A549 (cell line): ENCODE data around the gene SRGAP1. TPM values are rescaled to one million over a fixed set of nuclear protein-coding genes. Genes with fewer than 3 reads are reported as not detected.

Experiments used
- ATAC-seq, 2 experiments: fragments of 200-7000 bp in 1 of 2; fragments of >200 bp in 1 of 2; cut with Nextera tagmentation in 1 of 2; cut with Tn5 transposase in 1 of 2; 3 replicates each; pipeline versions ENCODE4 v1.8.0 to v1.9.1; 2018 to 2020; ENCODE audit warnings: mild to moderate bottlenecking in 1 of 2, moderate library complexity in 1 of 2
- CTCF ChIA-PET: fragments of 300-600 bp; sonication (Branson Sonifier 250); formaldehyde crosslinking; extraction: SDS; loops from one replicate; lab custom pipeline; 2021; ENCODE audit warnings: antibody characterized with exemption, inconsistent platforms; lab: Yijun Ruan, JAX
- POLR2A ChIA-PET: fragments of 350-600 bp; formaldehyde crosslinking; extraction: SDS; loops from one replicate; lab custom pipeline; 2021; ENCODE audit warnings: antibody characterized with exemption, inconsistent platforms; lab: Yijun Ruan, JAX
- DNase-seq, 2 experiments: peaks; one replicate each; pipeline versions ENCODE4 v3.0.0 to v3.0.0-alpha.2; 2011 to 2016; ENCODE audit warnings: low read depth in 1 of 2, low spot score in 1 of 2
- FAIRE-seq: peaks from 2 replicates; lab custom pipeline; 2011; peaks lifted over from hg19 to GRCh38; lab: Jason Lieb, UNC
- H3K27ac ChIP-seq, 2 experiments: fragments of >200 bp; sonication (Bioruptor Twin); formaldehyde crosslinking; 3 replicates each; pipeline ENCODE4 v1.5.1; 2016 to 2017
- H3K4me1 ChIP-seq: fragments of >200 bp; sonication (Bioruptor Twin); formaldehyde crosslinking; 3 replicates; pipeline ENCODE4 v1.6.1; 2016
- H3K4me2 ChIP-seq: fragments of >200 bp; sonication (Bioruptor Twin); formaldehyde crosslinking; 3 replicates; pipeline ENCODE4 v1.6.1; 2016
- H3K4me3 ChIP-seq: fragments of >200 bp; sonication (Bioruptor Twin); formaldehyde crosslinking; 3 replicates; pipeline ENCODE4 v1.5.1; 2016
- H3K9me3 ChIP-seq: fragments of >200 bp; sonication (Bioruptor Twin); formaldehyde crosslinking; 3 replicates; pipeline ENCODE4 v1.6.1; 2016
- BHLHE40 ChIP-seq: IDR thresholded peaks from 2 replicates; pipeline ENCODE4 v1.6.1; 2012; ENCODE audit warnings: low read depth, low read length, inconsistent platforms
- CBX2 ChIP-seq: fragments of 200-600 bp; sonication (generic); IDR thresholded peaks from 2 replicates; pipeline ENCODE4 v1.6.1; 2016; ENCODE audit warnings: low read depth, mild to moderate bottlenecking, borderline replicate concordance
- CEBPB ChIP-seq, 2 experiments: fragments of >200 bp in 1 of 2; sonication (Bioruptor Twin) in 1 of 2; formaldehyde crosslinking in 1 of 2; IDR thresholded peaks; 2 replicates each; pipeline ENCODE4 v1.6.1; 2012 to 2016
- EP300 ChIP-seq, 2 experiments: fragments of >200 bp; sonication (Bioruptor Twin); formaldehyde crosslinking; IDR thresholded peaks; 2 replicates in 1 of 2; 3 replicates in 1 of 2; pipeline ENCODE4 v1.6.1; 2016 to 2017
- FOSB ChIP-seq: fragments of 250-450 bp; sonication (Bioruptor Pico); IDR thresholded peaks from 2 replicates; pipeline ENCODE4 v1.5.0; 2020; ENCODE audit warnings: mild to moderate bottlenecking, moderate library complexity
- FOXS1 ChIP-seq: fragments of 250-450 bp; sonication (Bioruptor Pico); IDR thresholded peaks from 2 replicates; pipeline ENCODE4 v1.5.0; 2020; ENCODE audit warnings: mild to moderate bottlenecking, moderate library complexity
- GATA3 ChIP-seq: IDR thresholded peaks from 2 replicates; pipeline ENCODE4 v1.6.1; 2012; ENCODE audit warnings: borderline replicate concordance
- HDAC2 ChIP-seq: fragments of 200-600 bp; sonication (generic); IDR thresholded peaks from 2 replicates; pipeline ENCODE4 v1.6.1; 2016
- HOXB13 ChIP-seq: fragments of 250-450 bp; sonication (Bioruptor Pico); IDR thresholded peaks from 2 replicates; pipeline ENCODE4 v1.5.0; 2020; ENCODE audit warnings: low read depth, mild to moderate bottlenecking, moderate library complexity
- HOXB5 ChIP-seq: fragments of 250-450 bp; sonication (Bioruptor Pico); IDR thresholded peaks from 2 replicates; pipeline ENCODE4 v1.5.0; 2020; ENCODE audit warnings: mild to moderate bottlenecking, moderate library complexity
- JUN ChIP-seq, 2 experiments: fragments of >200 bp; sonication (Bioruptor Twin); formaldehyde crosslinking; IDR thresholded peaks; 2 replicates in 1 of 2; 3 replicates in 1 of 2; pipeline ENCODE4 v1.6.1; 2016 to 2017
- KDM1A ChIP-seq: fragments of 200-600 bp; sonication (generic); IDR thresholded peaks from 2 replicates; pipeline ENCODE4 v1.6.1; 2016; ENCODE audit warnings: low read depth, mild to moderate bottlenecking
- KDM5A ChIP-seq: fragments of 200-600 bp; sonication (generic); IDR thresholded peaks from 2 replicates; pipeline ENCODE4 v1.6.1; 2016; ENCODE audit warnings: antibody characterized with exemption, mild to moderate bottlenecking
- MAFK ChIP-seq: fragments of 450-650 bp; IDR thresholded peaks from 2 replicates; pipeline ENCODE4 v1.6.1; 2014; ENCODE audit not compliant: partially characterized antibody
- MAZ ChIP-seq: fragments of 150-350 bp; IDR thresholded peaks from 2 replicates; pipeline ENCODE4 v1.6.1; 2014; ENCODE audit warnings: antibody characterized with exemption, low read depth, low read length, borderline replicate concordance
- NPAS2 ChIP-seq: fragments of 250-450 bp; sonication (Bioruptor Pico); IDR thresholded peaks from 2 replicates; pipeline ENCODE4 v1.8.0; 2022; ENCODE audit warnings: mild to moderate bottlenecking, moderate library complexity, borderline replicate concordance
- NR3C1 ChIP-seq: fragments of >200 bp; sonication (Bioruptor Twin); formaldehyde crosslinking; IDR thresholded peaks from 3 replicates; pipeline ENCODE4 v1.6.1; 2017
- PHF8 ChIP-seq: fragments of 200-600 bp; sonication (generic); IDR thresholded peaks from 2 replicates; pipeline ENCODE4 v1.6.1; 2016; ENCODE audit warnings: low read depth, mild to moderate bottlenecking, antibody characterized with exemption, moderate library complexity, borderline replicate concordance
- POLR2A ChIP-seq: IDR thresholded peaks from 2 replicates; pipeline ENCODE4 v1.6.1; 2012; ENCODE audit warnings: mild to moderate bottlenecking, low read length
- RARB ChIP-seq: fragments of 250-450 bp; sonication (Bioruptor Pico); IDR thresholded peaks from 2 replicates; pipeline ENCODE4 v1.8.0; 2021; ENCODE audit warnings: mild to moderate bottlenecking, moderate library complexity
- RFX5 ChIP-seq: fragments of 450-650 bp; IDR thresholded peaks from 2 replicates; pipeline ENCODE4 v1.7.1; 2014; ENCODE audit warnings: antibody characterized with exemption, mild to moderate bottlenecking, moderate library complexity
- SREBF2 ChIP-seq: fragments of 450-650 bp; IDR thresholded peaks from 2 replicates; pipeline ENCODE4 v1.6.1; 2014; ENCODE audit warnings: mild to moderate bottlenecking, moderate library complexity
- TP53 ChIP-seq: fragments of 250-450 bp; sonication (Bioruptor Pico); IDR thresholded peaks from 2 replicates; pipeline ENCODE4 v1.5.0; 2021; ENCODE audit warnings: mild to moderate bottlenecking, moderate library complexity
- ZFP36 ChIP-seq: fragments of 450-650 bp; IDR thresholded peaks from 2 replicates; pipeline ENCODE4 v1.6.1; 2014; ENCODE audit warnings: borderline replicate concordance; ENCODE audit not compliant: partially characterized antibody
- ZNF302 ChIP-seq: fragments of 250-450 bp; sonication (Bioruptor Pico); IDR thresholded peaks from 2 replicates; pipeline ENCODE4 v1.9.0; 2021; ENCODE audit warnings: inconsistent platforms, mild to moderate bottlenecking, moderate library complexity
- ZSCAN20 ChIP-seq: fragments of 250-450 bp; sonication (Bioruptor Pico); IDR thresholded peaks from 2 replicates; pipeline ENCODE4 v1.8.0; 2022; ENCODE audit warnings: mild to moderate bottlenecking, moderate library complexity
- WGBS: methylation state at CpG from one replicate; pipeline ENCODE4 v1.1.6; 2017; ENCODE audit errors: missing lambda C conversion rate; 5-methylcytosine and 5-hydroxymethylcytosine counted together
- polyA plus RNA-seq, 4 experiments: library from polyadenylated mRNA; depleted of rRNA in 3 of 4; stranded (reverse); fragments of >200 nt; fragmentation: RNase III in 1 of 4; extraction: RNeasy Plus Mini Kit Qiagen cat#74134 plus additional on column Dnase treatment in 1 of 4; gene quantifications; 2 replicates in 3 of 4; 3 replicates in 1 of 4; pipeline ENCODE4 v1.2.3, GENCODE V29; 2011 to 2017
- TF ChIP-seq, protein P1 (sequence below): IDR thresholded peaks from 2 replicates; pipeline ENCODE4 v1.6.1; 2012
- TF ChIP-seq, protein P2 (sequence below): fragments of >200 bp; sonication (Bioruptor Twin); formaldehyde crosslinking; IDR thresholded peaks from 3 replicates; pipeline ENCODE4 v1.5.1; 2016
- TF ChIP-seq, protein P3 (sequence below): IDR thresholded peaks from 2 replicates; pipeline ENCODE4 v1.6.1; 2012; ENCODE audit warnings: low read depth, borderline replicate concordance

Gene SRGAP1
- polyA plus RNA-seq, 2 of the 4 experiments (the other 2 are of a cell fraction) = 7.9 to 22.9 TPM

DNA sequence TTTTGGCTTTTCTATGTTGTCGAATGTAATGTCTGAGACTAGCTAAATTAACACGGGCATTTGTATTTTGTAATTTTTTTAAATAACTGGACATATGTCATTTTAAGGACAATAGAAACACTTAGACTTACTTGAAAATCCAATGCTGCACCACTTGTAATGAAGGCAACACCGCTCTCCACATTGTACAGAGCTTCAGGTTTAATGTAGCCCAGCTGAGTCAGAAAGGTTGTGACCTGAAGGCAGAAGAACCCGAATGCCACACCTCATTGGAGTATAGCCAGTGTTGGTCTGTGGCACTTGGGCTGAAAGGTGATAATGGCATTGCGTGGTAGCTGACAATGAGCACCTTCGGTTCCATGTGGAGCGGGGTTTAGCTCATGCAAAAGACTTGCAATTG, 298.3 kb downstream of the SRGAP1 start:
- FAIRE-seq = no peak
- Histone ChIP-seq H3K4me2 (no peak overlapping the region), H3K9me3 (no peaks in the 10 kb centered on the region), H3K4me1 (no peaks in the 10 kb centered on the region), H3K4me3 (no peak overlapping the region), H3K27ac (no peak overlapping the region)
- ATAC-seq = no peak
- 90% methylated on average over 7 of the region's 7 CpGs for WGBS
- CTCF ChIA-PET = interaction anchor here (1.1 to 1.6 kb wide), 3 partner anchors 10 to 114 kb away, joined by 3 to 5 read pairs (median 3); no protein-coding TSS in a partner anchor
- TF ChIP-seq CBX2 (no peak), RARB (no peak), BHLHE40 (no peak), FOSB (CRISPR knock-in tag) (no peak), KDM1A (no peak), ZSCAN20 (CRISPR knock-in tag) (no peak), HOXB13 (CRISPR knock-in tag) (no peak), MAZ (no peak), NR3C1 (no peak), MAFK (no peak), PHF8 (no peak), POLR2A (no peak), GATA3 (no peak)
- TF ChIP-seq, protein P1, sequence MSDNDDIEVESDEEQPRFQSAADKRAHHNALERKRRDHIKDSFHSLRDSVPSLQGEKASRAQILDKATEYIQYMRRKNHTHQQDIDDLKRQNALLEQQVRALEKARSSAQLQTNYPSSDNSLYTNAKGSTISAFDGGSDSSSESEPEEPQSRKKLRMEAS = no peak
- DNase-seq = no peak
- POLR2A ChIA-PET = no interaction called here

DNA sequence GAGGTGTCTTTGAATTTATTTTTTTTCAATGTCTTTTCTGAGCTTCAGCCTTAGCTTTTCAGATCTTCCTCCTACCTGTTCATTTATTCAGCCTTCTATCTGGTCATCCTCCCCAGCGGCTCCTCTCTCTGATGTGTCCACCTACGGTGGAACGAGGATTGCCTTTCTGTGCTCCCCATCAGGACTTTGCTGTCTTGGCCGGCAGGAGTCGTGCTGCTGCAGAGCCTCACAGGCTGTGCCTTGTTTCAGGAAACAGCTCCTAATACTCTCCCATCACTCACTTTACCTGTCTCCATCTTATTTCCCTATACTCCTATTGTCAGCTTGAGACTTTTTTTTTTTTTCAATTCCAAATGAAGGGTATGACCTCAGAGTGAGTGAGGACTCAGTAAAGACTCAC, 300.7 kb downstream of the SRGAP1 start:
- DNase-seq = no peak
- TF ChIP-seq JUN (IDR thresholded peaks at IDR 0.05) = no peak
- TF ChIP-seq SREBF2 = no peak
- no peak for TF ChIP-seq HOXB5 (CRISPR knock-in tag)
- no peak for TF ChIP-seq HDAC2
- no peak for TF ChIP-seq CEBPB (IDR thresholded peaks at IDR 0.05)
- TF ChIP-seq FOXS1 (CRISPR knock-in tag) = no peak
- TF ChIP-seq, protein P2, sequence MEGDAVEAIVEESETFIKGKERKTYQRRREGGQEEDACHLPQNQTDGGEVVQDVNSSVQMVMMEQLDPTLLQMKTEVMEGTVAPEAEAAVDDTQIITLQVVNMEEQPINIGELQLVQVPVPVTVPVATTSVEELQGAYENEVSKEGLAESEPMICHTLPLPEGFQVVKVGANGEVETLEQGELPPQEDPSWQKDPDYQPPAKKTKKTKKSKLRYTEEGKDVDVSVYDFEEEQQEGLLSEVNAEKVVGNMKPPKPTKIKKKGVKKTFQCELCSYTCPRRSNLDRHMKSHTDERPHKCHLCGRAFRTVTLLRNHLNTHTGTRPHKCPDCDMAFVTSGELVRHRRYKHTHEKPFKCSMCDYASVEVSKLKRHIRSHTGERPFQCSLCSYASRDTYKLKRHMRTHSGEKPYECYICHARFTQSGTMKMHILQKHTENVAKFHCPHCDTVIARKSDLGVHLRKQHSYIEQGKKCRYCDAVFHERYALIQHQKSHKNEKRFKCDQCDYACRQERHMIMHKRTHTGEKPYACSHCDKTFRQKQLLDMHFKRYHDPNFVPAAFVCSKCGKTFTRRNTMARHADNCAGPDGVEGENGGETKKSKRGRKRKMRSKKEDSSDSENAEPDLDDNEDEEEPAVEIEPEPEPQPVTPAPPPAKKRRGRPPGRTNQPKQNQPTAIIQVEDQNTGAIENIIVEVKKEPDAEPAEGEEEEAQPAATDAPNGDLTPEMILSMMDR = no peak
- no peak for TF ChIP-seq POLR2A
- TF ChIP-seq CBX2 = no peak
- TF ChIP-seq ZSCAN20 (CRISPR knock-in tag) = no peak
- no peak for TF ChIP-seq TP53 (CRISPR knock-in tag)
- TF ChIP-seq NPAS2 (CRISPR knock-in tag) = no peak
- TF ChIP-seq KDM5A = no peak
- no peak for TF ChIP-seq KDM1A
- no peak for TF ChIP-seq RFX5
- no peak for TF ChIP-seq EP300 (IDR thresholded peaks at IDR 0.05)
- TF ChIP-seq ZNF302 (CRISPR knock-in tag) = no peak
- no peak for TF ChIP-seq ZFP36
- TF ChIP-seq, protein P3, sequence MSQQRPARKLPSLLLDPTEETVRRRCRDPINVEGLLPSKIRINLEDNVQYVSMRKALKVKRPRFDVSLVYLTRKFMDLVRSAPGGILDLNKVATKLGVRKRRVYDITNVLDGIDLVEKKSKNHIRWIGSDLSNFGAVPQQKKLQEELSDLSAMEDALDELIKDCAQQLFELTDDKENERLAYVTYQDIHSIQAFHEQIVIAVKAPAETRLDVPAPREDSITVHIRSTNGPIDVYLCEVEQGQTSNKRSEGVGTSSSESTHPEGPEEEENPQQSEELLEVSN = no peak
- TF ChIP-seq, all 56 proteins: peak for 0
- FAIRE-seq (no peak), ATAC-seq (no peak)
- Histone ChIP-seq H3K4me2 (no peak overlapping the region), H3K4me1 (no peaks in the 10 kb centered on the region), H3K9me3 (no peaks in the 10 kb centered on the region), H3K4me3 (no peak overlapping the region), H3K27ac (no peak overlapping the region)
- CTCF ChIA-PET = interaction anchor here (1.4 kb wide), 1 partner anchor 17 kb away, joined by 3 read pairs; no protein-coding TSS in a partner anchor
- POLR2A ChIA-PET = no interaction called here
- 96% methylated on average over 5 of the region's 5 CpGs for WGBS
